ENCODE measurements around the gene PANK4.

The PANK4 gene

GRCh38 chr1:2482588-2482987 is 43.8 kb downstream of the PANK4 start:
- TF ChIP-seq CTCF (conservative IDR thresholded peaks at IDR 0.05; ENCODE audit: low read depth, low read length), result no peak
- H3K4me3 ChIP-seq (ENCODE audit: low read length), result no peak overlapping the region
- no peak for DNase-seq (ENCODE audit: low read depth)

- DNase-seq (ENCODE audit: low read depth), result no peak
- no peak for TF ChIP-seq CTCF (conservative IDR thresholded peaks at IDR 0.05; ENCODE audit: low read depth, low read length)
- no peak overlapping the region for H3K4me3 ChIP-seq (ENCODE audit: low read length)
These were observed 44.5 kb downstream of the PANK4 start for GRCh38 chr1:2481885-2482284.

GRCh38 chr1:2480986-2481364 is 45.4 kb downstream of the PANK4 start:
- DNase-seq (ENCODE audit: low read depth), result no peak
- TF ChIP-seq CTCF (conservative IDR thresholded peaks at IDR 0.05; ENCODE audit: low read depth, low read length), result no peak
- no peak overlapping the region for H3K4me3 ChIP-seq (ENCODE audit: low read length)

- DNase-seq (ENCODE audit: low read depth), result no peak
- H3K4me3 ChIP-seq (ENCODE audit: low read length), result no peak overlapping the region
- TF ChIP-seq CTCF (conservative IDR thresholded peaks at IDR 0.05; ENCODE audit: low read depth, low read length), result no peak
These were observed 46.0 kb downstream of the PANK4 start for GRCh38 chr1:2480236-2480985.

- H3K4me3 ChIP-seq (ENCODE audit: low read length), result no peak overlapping the region
- no peak for DNase-seq (ENCODE audit: low read depth)
- TF ChIP-seq CTCF (conservative IDR thresholded peaks at IDR 0.05; ENCODE audit: low read depth, low read length), result no peak
These were observed 46.8 kb downstream of the PANK4 start for GRCh38 chr1:2479618-2480017.

GRCh38 chr1:2479186-2479585 is 47.2 kb downstream of the PANK4 start:
- H3K4me3 ChIP-seq (ENCODE audit: low read length), result no peak overlapping the region
- no peak for DNase-seq (ENCODE audit: low read depth)
- no peak for TF ChIP-seq CTCF (conservative IDR thresholded peaks at IDR 0.05; ENCODE audit: low read depth, low read length)

- TF ChIP-seq CTCF (conservative IDR thresholded peaks at IDR 0.05; ENCODE audit: low read depth, low read length), result no peak
- no peak for DNase-seq (ENCODE audit: low read depth)
- H3K4me3 ChIP-seq (ENCODE audit: low read length), result no peak overlapping the region
These were observed 48.5 kb downstream of the PANK4 start for GRCh38 chr1:2477791-2478499.

Measured in retinal pigment epithelial cell (primary cell).